Transverse colon (tissue), 4 donors: ENCODE measurements around the gene NUDT6. TPM values are rescaled to one million over a fixed set of nuclear protein-coding genes. Genes with fewer than 3 reads are reported as not detected.
"Not testable (repeated sequence)": the region's sequence is repeated elsewhere in the genome, so short reads cannot be mapped to it uniquely, and the experiment has no call there.

ENCODE experiments used
- DNase-seq: peaks from one replicate; pipeline ENCODE4 v3.0.0-alpha.2; 2019
- H3K27ac ChIP-seq, 4 donors: fragments of 200-600 bp; sonication (generic); 2 replicates each; pipeline ENCODE4 v1.5.1; 2016 to 2018; ENCODE audit warnings: inconsistent platforms in 4 of 4
- H3K27me3 ChIP-seq: fragments of 200-600 bp; sonication (generic); 2 replicates; pipeline ENCODE4 v1.5.1; 2017; ENCODE audit warnings: inconsistent platforms
- H3K36me3 ChIP-seq, 4 donors: fragments of 200-600 bp; sonication (generic); 2 replicates each; pipeline ENCODE4 v1.5.1; 2017 to 2019; ENCODE audit warnings: inconsistent platforms in 4 of 4
- H3K4me1 ChIP-seq, 4 donors: fragments of 200-600 bp; sonication (generic); 2 replicates each; pipeline ENCODE4 v1.5.1; 2017 to 2020; ENCODE audit warnings: inconsistent platforms in 4 of 4
- H3K4me3 ChIP-seq, 4 donors: fragments of 200-600 bp; sonication (generic); 1 replicate in 1 of 4; 2 replicates in 3 of 4; pipeline versions ENCODE4 v1.5.1 to v1.6.1; 2017 to 2019; ENCODE audit warnings: inconsistent platforms in 4 of 4
- H3K9me3 ChIP-seq, 2 donors: fragments of 200-600 bp; sonication (generic); 2 replicates each; pipeline ENCODE4 v1.5.1; 2017 to 2019; ENCODE audit warnings: inconsistent platforms in 2 of 2
- EP300 ChIP-seq: sonication (generic); formaldehyde crosslinking; IDR thresholded peaks from one replicate; pipeline ENCODE4 v1.6.1; 2017; ENCODE audit warnings: antibody characterized with exemption, low read depth
- POLR2A ChIP-seq: fragments of 450-650 bp; IDR thresholded peaks from one replicate; pipeline ENCODE4 v1.6.1; 2016; ENCODE audit warnings: antibody characterized with exemption, mild to moderate bottlenecking, moderate library complexity
- POLR2AphosphoS5 ChIP-seq, 3 donors: sonication (generic); formaldehyde crosslinking; IDR thresholded peaks; one replicate each; pipeline ENCODE4 v1.6.1; 2016; ENCODE audit warnings: antibody characterized with exemption in 3 of 3
- WGBS, 2 donors: methylation state at CpG; one replicate each; pipeline ENCODE4 v1.1.5; 2018; ENCODE audit warnings: low coverage in 1 of 2; 5-methylcytosine and 5-hydroxymethylcytosine counted together
- in situ Hi-C, 4 donors: fragments of 200-750 bp; cut with MboI; loops; one replicate each; pipeline versions ENCODE4 v1.15.0 to v1.15.1; 2017; ENCODE audit warnings: low sequenced_read_pairs in 3 of 4, low pct_ligation_motif_present in 1 of 4, low pct_unique_long_range_greater_than_20kb in 1 of 4
- intact Hi-C: fragments of 100-400 bp; cut with DNase I; formaldehyde crosslinking; loops from one replicate; pipeline ENCODE4 v1.15.1; 2023; ENCODE audit warnings: low total_unique reads
- total RNA-seq, 4 donors: library from RNA; depleted of rRNA; stranded (reverse); fragments of >200 nt; gene quantifications; one replicate each; pipeline ENCODE4 v1.1.0, GENCODE V29; 2016
- TF ChIP-seq, protein P1 (sequence below), 5 experiments: fragments of 200-600 bp in 3 of 5; fragments of 450-650 bp in 2 of 5; sonication (generic) in 3 of 5; IDR thresholded peaks; 1 replicate in 2 of 5; 2 replicates in 3 of 5; pipeline ENCODE4 v1.5.1; 2016 to 2017; ENCODE audit warnings: antibody characterized with exemption in 5 of 5, inconsistent platforms in 3 of 5, mild to moderate bottlenecking in 2 of 5, moderate library complexity in 1 of 5

Gene NUDT6
- total RNA-seq, 4 donors from 2014 or later, result 2.2 to 13.5 (median 7.3) TPM

DNA sequence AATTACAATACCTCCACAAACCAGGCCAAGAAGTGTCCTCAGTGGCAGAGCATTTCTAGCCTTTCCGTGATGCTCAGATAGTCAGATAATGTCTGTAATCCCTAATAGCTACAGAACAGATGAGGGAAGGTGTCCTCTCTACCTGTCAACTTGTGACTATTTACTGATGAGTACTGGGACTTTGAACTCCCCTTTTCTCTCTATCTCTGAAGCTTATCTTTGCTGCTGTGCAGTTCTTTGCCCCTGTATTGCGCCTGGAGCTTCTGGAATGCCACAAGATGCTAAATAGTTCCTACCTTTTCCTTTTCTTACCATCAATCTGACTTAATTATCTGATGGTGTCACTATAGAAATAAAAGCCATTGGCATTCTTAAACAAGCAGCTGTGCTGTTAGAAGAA lies 65.2 kb downstream of the NUDT6 start:
- no peak overlapping the region for H3K27ac ChIP-seq
- intact Hi-C loops, result no loop called here
- in situ Hi-C loops, result no loop called here
- no peak for DNase-seq
- H3K27me3 ChIP-seq, result no peaks in the 10 kb centered on the region
- peaks cover 0 to 24% (median 5%) of the 10 kb centered on the region in 4 donors for H3K4me1 ChIP-seq
- no peaks in the 10 kb centered on the region for H3K36me3 ChIP-seq
- no peak overlapping the region for H3K4me3 ChIP-seq
- WGBS, 2 donors, result 98 to 100% methylated on average over 2 of the region's 2 CpGs
- no peaks in the 10 kb centered on the region for H3K9me3 ChIP-seq
- TF ChIP-seq POLR2AphosphoS5 (IDR thresholded peaks at IDR 0.05) (no peak), EP300 (no peak), POLR2A (no peak)
- TF ChIP-seq, protein P1, sequence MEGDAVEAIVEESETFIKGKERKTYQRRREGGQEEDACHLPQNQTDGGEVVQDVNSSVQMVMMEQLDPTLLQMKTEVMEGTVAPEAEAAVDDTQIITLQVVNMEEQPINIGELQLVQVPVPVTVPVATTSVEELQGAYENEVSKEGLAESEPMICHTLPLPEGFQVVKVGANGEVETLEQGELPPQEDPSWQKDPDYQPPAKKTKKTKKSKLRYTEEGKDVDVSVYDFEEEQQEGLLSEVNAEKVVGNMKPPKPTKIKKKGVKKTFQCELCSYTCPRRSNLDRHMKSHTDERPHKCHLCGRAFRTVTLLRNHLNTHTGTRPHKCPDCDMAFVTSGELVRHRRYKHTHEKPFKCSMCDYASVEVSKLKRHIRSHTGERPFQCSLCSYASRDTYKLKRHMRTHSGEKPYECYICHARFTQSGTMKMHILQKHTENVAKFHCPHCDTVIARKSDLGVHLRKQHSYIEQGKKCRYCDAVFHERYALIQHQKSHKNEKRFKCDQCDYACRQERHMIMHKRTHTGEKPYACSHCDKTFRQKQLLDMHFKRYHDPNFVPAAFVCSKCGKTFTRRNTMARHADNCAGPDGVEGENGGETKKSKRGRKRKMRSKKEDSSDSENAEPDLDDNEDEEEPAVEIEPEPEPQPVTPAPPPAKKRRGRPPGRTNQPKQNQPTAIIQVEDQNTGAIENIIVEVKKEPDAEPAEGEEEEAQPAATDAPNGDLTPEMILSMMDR (IDR thresholded peaks at IDR 0.05), result no peak

- Histone ChIP-seq H3K4me3 (no peak overlapping the region), H3K4me1 (peaks cover 0 to 24% (median 4%) of the 10 kb centered on the region in 4 donors), H3K27me3 (no peaks in the 10 kb centered on the region), H3K36me3 (no peaks in the 10 kb centered on the region), H3K9me3 (no peaks in the 10 kb centered on the region), H3K27ac (peak overlapping the region; percentile 56 to 81 (median 68))
- 58 to 71% methylated on average over 2 of the region's 2 CpGs for WGBS, 2 donors
- in situ Hi-C loops, result no loop called here
- no peak for DNase-seq
- intact Hi-C loops, result no loop called here
- no peak for TF ChIP-seq EP300
- TF ChIP-seq POLR2AphosphoS5 (IDR thresholded peaks at IDR 0.05), result no peak
- TF ChIP-seq POLR2A, result no peak
- TF ChIP-seq, protein P1 (IDR thresholded peaks at IDR 0.05), result no peak
Observed at GRCh38 chr4:122855353-122855890, 67.0 kb downstream of the NUDT6 start.

DNA sequence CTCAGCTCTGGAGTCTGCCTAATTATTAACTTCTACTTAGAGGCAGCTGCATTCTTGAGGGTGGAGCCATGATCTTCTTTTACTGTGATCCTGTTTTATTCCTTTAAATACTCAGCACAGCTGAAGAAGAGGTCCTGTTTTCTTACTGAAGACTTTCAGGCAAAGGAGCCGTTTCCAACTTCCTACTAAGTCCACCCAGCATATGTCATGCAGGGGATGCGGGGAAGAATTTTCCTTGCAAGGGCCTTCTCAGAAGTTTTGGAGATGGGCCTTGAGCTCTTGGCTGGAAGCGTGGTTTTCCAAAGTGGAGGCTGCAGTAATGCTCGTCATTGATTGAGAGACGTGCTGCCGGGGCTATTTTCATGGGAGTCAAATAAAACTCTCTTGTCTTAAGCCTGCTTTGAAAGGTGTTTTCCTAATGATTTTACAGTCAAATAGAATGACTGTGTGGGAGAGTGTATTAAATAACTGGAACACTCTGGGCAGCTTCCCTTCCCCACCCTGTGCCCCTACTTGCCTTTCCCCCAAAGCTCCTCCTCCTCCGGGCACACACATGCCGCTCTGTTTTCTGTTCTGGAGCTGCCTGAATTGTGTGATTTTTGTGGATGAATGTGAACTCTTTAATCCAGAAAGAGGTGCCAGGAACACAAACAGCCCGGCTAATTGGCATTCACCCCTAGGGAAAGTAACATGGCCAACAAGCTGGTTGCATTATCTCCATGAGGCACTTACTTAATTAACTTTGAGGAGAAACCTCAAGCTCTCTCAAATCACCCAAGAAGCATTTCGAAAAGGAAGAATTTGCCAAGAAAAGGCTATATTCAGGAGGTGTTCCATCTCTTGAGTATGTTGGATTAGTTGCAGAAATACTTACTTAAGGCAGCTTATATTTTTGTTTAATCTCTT lies 67.7 kb downstream of the NUDT6 start:
- no peak overlapping the region for H3K4me3 ChIP-seq
- in situ Hi-C loops, result no loop called here
- TF ChIP-seq EP300, result no peak
- no peak for TF ChIP-seq POLR2AphosphoS5 (IDR thresholded peaks at IDR 0.05)
- TF ChIP-seq, protein P1 (IDR thresholded peaks at IDR 0.05), result no peak
- no peak for TF ChIP-seq POLR2A
- no peaks in the 10 kb centered on the region for H3K27me3 ChIP-seq
- no peaks in the 10 kb centered on the region for H3K9me3 ChIP-seq
- peak overlapping the region; percentile 56 to 81 (median 68) for H3K27ac ChIP-seq
- H3K4me1 ChIP-seq, result peaks cover 0 to 24% (median 4%) of the 10 kb centered on the region in 4 donors
- WGBS, 2 donors, result 52 to 65% methylated on average over 2 to 10 of the region's 10 CpGs
- no peaks in the 10 kb centered on the region for H3K36me3 ChIP-seq
- intact Hi-C loops, result no loop called here
- no peak for DNase-seq

- in situ Hi-C loops, result no loop called here
- Histone ChIP-seq H3K9me3 (no peaks in the 10 kb centered on the region), H3K27me3 (no peaks in the 10 kb centered on the region), H3K4me1 (peaks cover 0 to 24% (median 4%) of the 10 kb centered on the region in 4 donors), H3K4me3 (no peak overlapping the region), H3K27ac (no peak overlapping the region), H3K36me3 (no peaks in the 10 kb centered on the region)
- intact Hi-C loops, result no loop called here
- no peak for DNase-seq
- TF ChIP-seq EP300 (no peak), POLR2AphosphoS5 (IDR thresholded peaks at IDR 0.05) (no peak), POLR2A (no peak)
- TF ChIP-seq, protein P1 (IDR thresholded peaks at IDR 0.05), result no peak
Observed at GRCh38 chr4:122851568-122851967, 70.8 kb downstream of the NUDT6 start.

- H3K27me3 ChIP-seq, H3K9me3 ChIP-seq, in situ Hi-C loops, H3K36me3 ChIP-seq, DNase-seq, H3K4me3 ChIP-seq, intact Hi-C loops, H3K27ac ChIP-seq: not testable (repeated sequence)
- H3K4me1 ChIP-seq, result peaks cover 0 to 19% (median 4%) of the 10 kb centered on the region in 4 donors
- 93% methylated on average over 3 of the region's 3 CpGs; no CpG with 5 or more reads in 1 of the 2 donors for WGBS, 2 donors
Observed at GRCh38 chr4:122849789-122850188, 72.6 kb downstream of the NUDT6 start.
